A549 (cell line): ENCODE data around the gene STRBP. TPM values are rescaled to one million over a fixed set of nuclear protein-coding genes. Genes with fewer than 3 reads are reported as not detected.

Experiments used
- ATAC-seq, 2 experiments: fragments of 200-7000 bp in 1 of 2; fragments of >200 bp in 1 of 2; cut with Nextera tagmentation in 1 of 2; cut with Tn5 transposase in 1 of 2; 3 replicates each; pipeline versions ENCODE4 v1.8.0 to v1.9.1; 2018 to 2020; ENCODE audit warnings: mild to moderate bottlenecking in 1 of 2, moderate library complexity in 1 of 2
- CTCF ChIA-PET: fragments of 300-600 bp; sonication (Branson Sonifier 250); formaldehyde crosslinking; extraction: SDS; loops from one replicate; lab custom pipeline; 2021; ENCODE audit warnings: antibody characterized with exemption, inconsistent platforms; lab: Yijun Ruan, JAX
- POLR2A ChIA-PET: fragments of 350-600 bp; formaldehyde crosslinking; extraction: SDS; loops from one replicate; lab custom pipeline; 2021; ENCODE audit warnings: antibody characterized with exemption, inconsistent platforms; lab: Yijun Ruan, JAX
- DNase-seq, 2 experiments: peaks; one replicate each; pipeline versions ENCODE4 v3.0.0 to v3.0.0-alpha.2; 2011 to 2016; ENCODE audit warnings: low read depth in 1 of 2, low spot score in 1 of 2
- FAIRE-seq: peaks from 2 replicates; lab custom pipeline; 2011; peaks lifted over from hg19 to GRCh38; lab: Jason Lieb, UNC
- H3K27ac ChIP-seq, 2 experiments: fragments of >200 bp; sonication (Bioruptor Twin); formaldehyde crosslinking; 3 replicates each; pipeline ENCODE4 v1.5.1; 2016 to 2017
- H3K4me1 ChIP-seq: fragments of >200 bp; sonication (Bioruptor Twin); formaldehyde crosslinking; 3 replicates; pipeline ENCODE4 v1.6.1; 2016
- H3K4me2 ChIP-seq: fragments of >200 bp; sonication (Bioruptor Twin); formaldehyde crosslinking; 3 replicates; pipeline ENCODE4 v1.6.1; 2016
- H3K4me3 ChIP-seq: fragments of >200 bp; sonication (Bioruptor Twin); formaldehyde crosslinking; 3 replicates; pipeline ENCODE4 v1.5.1; 2016
- H3K9me3 ChIP-seq: fragments of >200 bp; sonication (Bioruptor Twin); formaldehyde crosslinking; 3 replicates; pipeline ENCODE4 v1.6.1; 2016
- CBX2 ChIP-seq: fragments of 200-600 bp; sonication (generic); IDR thresholded peaks from 2 replicates; pipeline ENCODE4 v1.6.1; 2016; ENCODE audit warnings: low read depth, mild to moderate bottlenecking, borderline replicate concordance
- CEBPB ChIP-seq, 2 experiments: fragments of >200 bp in 1 of 2; sonication (Bioruptor Twin) in 1 of 2; formaldehyde crosslinking in 1 of 2; IDR thresholded peaks; 2 replicates each; pipeline ENCODE4 v1.6.1; 2012 to 2016
- EHF ChIP-seq: fragments of 250-450 bp; sonication (Bioruptor Pico); IDR thresholded peaks from 2 replicates; pipeline ENCODE4 v1.5.0; 2020; ENCODE audit warnings: mild to moderate bottlenecking
- EP300 ChIP-seq, 2 experiments: fragments of >200 bp; sonication (Bioruptor Twin); formaldehyde crosslinking; IDR thresholded peaks; 2 replicates in 1 of 2; 3 replicates in 1 of 2; pipeline ENCODE4 v1.6.1; 2016 to 2017
- ESRRA ChIP-seq: fragments of 150-350 bp; IDR thresholded peaks from 2 replicates; pipeline ENCODE4 v1.6.1; 2014; ENCODE audit warnings: mild to moderate bottlenecking, low read length, borderline replicate concordance
- FOXS1 ChIP-seq: fragments of 250-450 bp; sonication (Bioruptor Pico); IDR thresholded peaks from 2 replicates; pipeline ENCODE4 v1.5.0; 2020; ENCODE audit warnings: mild to moderate bottlenecking, moderate library complexity
- HDAC2 ChIP-seq: fragments of 200-600 bp; sonication (generic); IDR thresholded peaks from 2 replicates; pipeline ENCODE4 v1.6.1; 2016
- HOXA7 ChIP-seq: fragments of 250-450 bp; sonication (Bioruptor Pico); IDR thresholded peaks from 2 replicates; pipeline ENCODE4 v1.5.0; 2020; ENCODE audit warnings: mild to moderate bottlenecking, moderate library complexity
- HOXB13 ChIP-seq: fragments of 250-450 bp; sonication (Bioruptor Pico); IDR thresholded peaks from 2 replicates; pipeline ENCODE4 v1.5.0; 2020; ENCODE audit warnings: low read depth, mild to moderate bottlenecking, moderate library complexity
- HOXB5 ChIP-seq: fragments of 250-450 bp; sonication (Bioruptor Pico); IDR thresholded peaks from 2 replicates; pipeline ENCODE4 v1.5.0; 2020; ENCODE audit warnings: mild to moderate bottlenecking, moderate library complexity
- JUN ChIP-seq, 2 experiments: fragments of >200 bp; sonication (Bioruptor Twin); formaldehyde crosslinking; IDR thresholded peaks; 2 replicates in 1 of 2; 3 replicates in 1 of 2; pipeline ENCODE4 v1.6.1; 2016 to 2017
- JUNB ChIP-seq: fragments of >200 bp; sonication (Bioruptor Twin); formaldehyde crosslinking; IDR thresholded peaks from 2 replicates; pipeline ENCODE4 v1.6.1; 2016
- MAX ChIP-seq: IDR thresholded peaks from 2 replicates; pipeline ENCODE4 v1.6.1; 2012
- MAZ ChIP-seq: fragments of 150-350 bp; IDR thresholded peaks from 2 replicates; pipeline ENCODE4 v1.6.1; 2014; ENCODE audit warnings: antibody characterized with exemption, low read depth, low read length, borderline replicate concordance
- PHF8 ChIP-seq: fragments of 200-600 bp; sonication (generic); IDR thresholded peaks from 2 replicates; pipeline ENCODE4 v1.6.1; 2016; ENCODE audit warnings: low read depth, mild to moderate bottlenecking, antibody characterized with exemption, moderate library complexity, borderline replicate concordance
- RARB ChIP-seq: fragments of 250-450 bp; sonication (Bioruptor Pico); IDR thresholded peaks from 2 replicates; pipeline ENCODE4 v1.8.0; 2021; ENCODE audit warnings: mild to moderate bottlenecking, moderate library complexity
- RNF2 ChIP-seq: fragments of 200-600 bp; sonication (generic); IDR thresholded peaks from 2 replicates; pipeline ENCODE4 v1.6.1; 2016; ENCODE audit warnings: low read depth, mild to moderate bottlenecking, antibody characterized with exemption, moderate library complexity, borderline replicate concordance
- TFCP2L1 ChIP-seq: fragments of 250-450 bp; sonication (Bioruptor Pico); IDR thresholded peaks from 2 replicates; pipeline ENCODE4 v1.5.0; 2021; ENCODE audit warnings: mild to moderate bottlenecking
- ZC3H11A ChIP-seq: fragments of 450-650 bp; IDR thresholded peaks from 2 replicates; pipeline ENCODE4 v1.6.1; 2014; ENCODE audit warnings: antibody characterized with exemption, mild to moderate bottlenecking
- WGBS: methylation state at CpG from one replicate; pipeline ENCODE4 v1.1.6; 2017; ENCODE audit errors: missing lambda C conversion rate; 5-methylcytosine and 5-hydroxymethylcytosine counted together
- polyA plus RNA-seq, 4 experiments: library from polyadenylated mRNA; depleted of rRNA in 3 of 4; stranded (reverse); fragments of >200 nt; fragmentation: RNase III in 1 of 4; extraction: RNeasy Plus Mini Kit Qiagen cat#74134 plus additional on column Dnase treatment in 1 of 4; gene quantifications; 2 replicates in 3 of 4; 3 replicates in 1 of 4; pipeline ENCODE4 v1.2.3, GENCODE V29; 2011 to 2017
- TF ChIP-seq, protein P1 (sequence below): fragments of 200-600 bp; sonication (generic); IDR thresholded peaks from 2 replicates; pipeline ENCODE4 v1.6.1; 2016; ENCODE audit warnings: antibody characterized with exemption, mild to moderate bottlenecking, moderate library complexity
- TF ChIP-seq, protein P2 (sequence below): fragments of >200 bp; sonication (Bioruptor Twin); formaldehyde crosslinking; IDR thresholded peaks from 2 replicates; pipeline ENCODE4 v1.6.1; 2016
- TF ChIP-seq, protein P3 (sequence below): IDR thresholded peaks from 2 replicates; pipeline ENCODE4 v1.6.1; 2012

The STRBP gene
- polyA plus RNA-seq, 2 of the 4 experiments (the other 2 are of a cell fraction): 20.4 to 34.0 TPM

- Histone ChIP-seq H3K9me3 (no peaks in the 10 kb centered on the region), H3K27ac (no peak overlapping the region), H3K4me1 (no peaks in the 10 kb centered on the region), H3K4me3 (no peak overlapping the region), H3K4me2 (no peak overlapping the region)
- ATAC-seq (no peak), DNase-seq (no peak), FAIRE-seq (no peak)
- POLR2A ChIA-PET: no interaction called here
- CTCF ChIA-PET: interaction anchor here (0.9 to 1.3 kb wide), 3 partner anchors 21 to 28 kb away, joined by 3 to 4 read pairs (median 3); no protein-coding TSS in a partner anchor
- TF ChIP-seq EP300 (IDR thresholded peaks at IDR 0.05): no peak
- TF ChIP-seq JUNB: no peak
- TF ChIP-seq RNF2: no peak
These were observed 136.4 kb downstream of the STRBP start for GRCh38 chr9:123131993-123132392.

DNA sequence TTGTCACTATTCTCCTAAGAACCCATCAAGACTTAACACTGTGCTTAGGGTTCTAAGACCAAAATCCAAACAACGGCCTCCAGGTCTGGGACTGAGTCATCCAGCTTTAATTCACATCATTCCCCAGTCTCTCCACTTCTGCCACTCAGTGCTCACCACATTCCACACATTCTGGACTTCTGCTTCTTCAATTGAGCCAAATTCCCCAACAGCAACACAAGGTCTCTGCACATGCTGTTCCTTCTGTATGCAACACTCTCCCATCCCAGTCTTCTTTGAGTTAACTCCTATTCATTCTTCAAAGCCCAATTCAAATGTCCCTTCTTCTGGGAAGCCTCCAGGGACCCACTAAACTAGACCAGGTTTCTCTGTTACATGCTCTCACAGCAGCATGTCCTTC lies 137.1 kb downstream of the STRBP start:
- CTCF ChIA-PET: interaction anchor here (0.7 to 1.6 kb wide), 4 partner anchors 12 to 222 kb away, joined by 3 to 4 read pairs (median 4); no protein-coding TSS in a partner anchor
- no peak for FAIRE-seq
- no peak for TF ChIP-seq CEBPB (IDR thresholded peaks at IDR 0.05)
- no peaks in the 10 kb centered on the region for H3K4me1 ChIP-seq
- H3K9me3 ChIP-seq: no peaks in the 10 kb centered on the region
- peak; percentile 41 to 43; a peak in 2 of 6 replicates for ATAC-seq
- 25% methylated on average over 1 of the region's 1 CpG for WGBS
- DNase-seq: no peak
- POLR2A ChIA-PET: no interaction called here
- no peak overlapping the region for H3K4me3 ChIP-seq
- no peak overlapping the region for H3K4me2 ChIP-seq
- no peak overlapping the region for H3K27ac ChIP-seq

- no peaks in the 10 kb centered on the region for H3K4me1 ChIP-seq
- no peak for FAIRE-seq
- WGBS: 89% methylated on average over 1 of the region's 1 CpG
- TF ChIP-seq HOXA7: no peak
- TF ChIP-seq HOXB5 (CRISPR knock-in tag): no peak
- TF ChIP-seq RARB: no peak
- TF ChIP-seq JUN (IDR thresholded peaks at IDR 0.05): no peak
- TF ChIP-seq ZC3H11A: no peak
- TF ChIP-seq EP300 (IDR thresholded peaks at IDR 0.05): no peak
- TF ChIP-seq, protein P1, sequence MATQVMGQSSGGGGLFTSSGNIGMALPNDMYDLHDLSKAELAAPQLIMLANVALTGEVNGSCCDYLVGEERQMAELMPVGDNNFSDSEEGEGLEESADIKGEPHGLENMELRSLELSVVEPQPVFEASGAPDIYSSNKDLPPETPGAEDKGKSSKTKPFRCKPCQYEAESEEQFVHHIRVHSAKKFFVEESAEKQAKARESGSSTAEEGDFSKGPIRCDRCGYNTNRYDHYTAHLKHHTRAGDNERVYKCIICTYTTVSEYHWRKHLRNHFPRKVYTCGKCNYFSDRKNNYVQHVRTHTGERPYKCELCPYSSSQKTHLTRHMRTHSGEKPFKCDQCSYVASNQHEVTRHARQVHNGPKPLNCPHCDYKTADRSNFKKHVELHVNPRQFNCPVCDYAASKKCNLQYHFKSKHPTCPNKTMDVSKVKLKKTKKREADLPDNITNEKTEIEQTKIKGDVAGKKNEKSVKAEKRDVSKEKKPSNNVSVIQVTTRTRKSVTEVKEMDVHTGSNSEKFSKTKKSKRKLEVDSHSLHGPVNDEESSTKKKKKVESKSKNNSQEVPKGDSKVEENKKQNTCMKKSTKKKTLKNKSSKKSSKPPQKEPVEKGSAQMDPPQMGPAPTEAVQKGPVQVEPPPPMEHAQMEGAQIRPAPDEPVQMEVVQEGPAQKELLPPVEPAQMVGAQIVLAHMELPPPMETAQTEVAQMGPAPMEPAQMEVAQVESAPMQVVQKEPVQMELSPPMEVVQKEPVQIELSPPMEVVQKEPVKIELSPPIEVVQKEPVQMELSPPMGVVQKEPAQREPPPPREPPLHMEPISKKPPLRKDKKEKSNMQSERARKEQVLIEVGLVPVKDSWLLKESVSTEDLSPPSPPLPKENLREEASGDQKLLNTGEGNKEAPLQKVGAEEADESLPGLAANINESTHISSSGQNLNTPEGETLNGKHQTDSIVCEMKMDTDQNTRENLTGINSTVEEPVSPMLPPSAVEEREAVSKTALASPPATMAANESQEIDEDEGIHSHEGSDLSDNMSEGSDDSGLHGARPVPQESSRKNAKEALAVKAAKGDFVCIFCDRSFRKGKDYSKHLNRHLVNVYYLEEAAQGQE: no peak
- TF ChIP-seq CBX2: no peak
- TF ChIP-seq HDAC2: no peak
- TF ChIP-seq, protein P2, sequence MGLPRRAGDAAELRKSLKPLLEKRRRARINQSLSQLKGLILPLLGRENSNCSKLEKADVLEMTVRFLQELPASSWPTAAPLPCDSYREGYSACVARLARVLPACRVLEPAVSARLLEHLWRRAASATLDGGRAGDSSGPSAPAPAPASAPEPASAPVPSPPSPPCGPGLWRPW: no peak
- no peak for TF ChIP-seq TFCP2L1
- no peak for TF ChIP-seq MAX
- no peak for TF ChIP-seq FOXS1
- TF ChIP-seq PHF8: no peak
- TF ChIP-seq EHF (CRISPR knock-in tag): no peak
- TF ChIP-seq, protein P3, sequence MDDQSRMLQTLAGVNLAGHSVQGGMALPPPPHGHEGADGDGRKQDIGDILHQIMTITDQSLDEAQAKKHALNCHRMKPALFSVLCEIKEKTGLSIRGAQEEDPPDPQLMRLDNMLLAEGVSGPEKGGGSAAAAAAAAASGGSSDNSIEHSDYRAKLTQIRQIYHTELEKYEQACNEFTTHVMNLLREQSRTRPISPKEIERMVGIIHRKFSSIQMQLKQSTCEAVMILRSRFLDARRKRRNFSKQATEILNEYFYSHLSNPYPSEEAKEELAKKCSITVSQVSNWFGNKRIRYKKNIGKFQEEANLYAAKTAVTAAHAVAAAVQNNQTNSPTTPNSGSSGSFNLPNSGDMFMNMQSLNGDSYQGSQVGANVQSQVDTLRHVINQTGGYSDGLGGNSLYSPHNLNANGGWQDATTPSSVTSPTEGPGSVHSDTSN: no peak
- TF ChIP-seq HOXB13 (CRISPR knock-in tag): no peak
- TF ChIP-seq MAZ: no peak
- no peak for TF ChIP-seq ESRRA
- H3K4me2 ChIP-seq: no peak overlapping the region
- no peak for ATAC-seq
- ChIA-PET POLR2A (no interaction called here), CTCF (interaction anchor here (1.1 to 1.6 kb wide), 4 partner anchors 9 to 220 kb away, joined by 3 to 6 read pairs (median 4); no protein-coding TSS in a partner anchor)
- H3K27ac ChIP-seq: no peak overlapping the region
- no peaks in the 10 kb centered on the region for H3K9me3 ChIP-seq
- H3K4me3 ChIP-seq: no peak overlapping the region
- no peak for DNase-seq
These were observed 139.0 kb downstream of the STRBP start for GRCh38 chr9:123129423-123129822.
